Measurements from ENCODE around the gene CUL1. TPM values are rescaled to one million over a fixed set of nuclear protein-coding genes. Genes with fewer than 3 reads are reported as not detected.

The CUL1 gene
- total RNA-seq, 1 donor from 2014 or later: 38.5 TPM

- Histone ChIP-seq H3K36me3 (no peaks in the 10 kb centered on the region), H3K27me3 (no peaks in the 10 kb centered on the region), H3K27ac (peak overlapping the region; percentile 98), H3K4me1 (peaks cover 49% of the 10 kb centered on the region), H3K9me3 (no peaks in the 10 kb centered on the region), H3K4me3 (peak overlapping the region; percentile 90 to 96)
- TF ChIP-seq POLR2A (IDR thresholded peaks at IDR 0.05): no peak
- peak in 1 of 2 donors; percentile 32 for TF ChIP-seq POLR2AphosphoS5 (IDR thresholded peaks at IDR 0.05; ENCODE audit: insufficient read depth in 1 of 2, low read depth in 1 of 2)
- no peak for TF ChIP-seq CTCF (IDR thresholded peaks at IDR 0.05)
- intact Hi-C loops (cut with DNase I): no loop called here
- no peak for DNase-seq (ENCODE audit: extremely low spot score in 2 of 2)
Measured at GRCh38 chr7:148699024-148699781, 500 bp downstream of the CUL1 start.

- no peaks in the 10 kb centered on the region for H3K27me3 ChIP-seq
- H3K4me1 ChIP-seq: peaks cover 57% of the 10 kb centered on the region
- peak overlapping the region; percentile 98 for H3K27ac ChIP-seq
- no peak for DNase-seq (ENCODE audit: extremely low spot score in 2 of 2)
- H3K9me3 ChIP-seq: no peaks in the 10 kb centered on the region
- intact Hi-C loops (cut with DNase I): no loop called here
- H3K36me3 ChIP-seq: no peaks in the 10 kb centered on the region
- no peak for TF ChIP-seq CTCF (IDR thresholded peaks at IDR 0.05)
- TF ChIP-seq POLR2A (IDR thresholded peaks at IDR 0.05): no peak
- TF ChIP-seq POLR2AphosphoS5 (IDR thresholded peaks at IDR 0.05; ENCODE audit: insufficient read depth in 1 of 2, low read depth in 1 of 2): no peak
- H3K4me3 ChIP-seq: peak overlapping the region; percentile 90 to 96
Measured at GRCh38 chr7:148699782-148700629, 1.3 kb downstream of the CUL1 start.

GRCh38 chr7:148700661-148701064 lies 2.0 kb downstream of the CUL1 start:
- Histone ChIP-seq H3K27me3 (no peaks in the 10 kb centered on the region), H3K36me3 (no peaks in the 10 kb centered on the region), H3K4me1 (peaks cover 64% of the 10 kb centered on the region), H3K9me3 (no peaks in the 10 kb centered on the region), H3K4me3 (peak overlapping the region; percentile 90 to 96), H3K27ac (peak overlapping the region; percentile 98)
- TF ChIP-seq POLR2AphosphoS5 (IDR thresholded peaks at IDR 0.05; ENCODE audit: insufficient read depth in 1 of 2, low read depth in 1 of 2) (no peak), CTCF (IDR thresholded peaks at IDR 0.05) (no peak), POLR2A (IDR thresholded peaks at IDR 0.05) (no peak)
- intact Hi-C loops (cut with DNase I): no loop called here
- DNase-seq (ENCODE audit: extremely low spot score in 2 of 2): no peak

GRCh38 chr7:148701414-148701813 lies 2.7 kb downstream of the CUL1 start:
- DNase-seq (ENCODE audit: extremely low spot score in 2 of 2): no peak

More at GRCh38 chr7:148701414-148701813, 2.7 kb downstream of the CUL1 start:
- Histone ChIP-seq H3K27me3 (no peaks in the 10 kb centered on the region), H3K4me1 (peaks cover 71% of the 10 kb centered on the region), H3K27ac (no peak overlapping the region), H3K36me3 (no peaks in the 10 kb centered on the region), H3K9me3 (no peaks in the 10 kb centered on the region), H3K4me3 (peak overlapping the region in 1 of 2 donors; percentile 96)
- intact Hi-C loops (cut with DNase I): no loop called here
- TF ChIP-seq POLR2AphosphoS5 (IDR thresholded peaks at IDR 0.05; ENCODE audit: insufficient read depth in 1 of 2, low read depth in 1 of 2) (no peak), CTCF (IDR thresholded peaks at IDR 0.05) (no peak), POLR2A (IDR thresholded peaks at IDR 0.05) (no peak)
